Measurements from ENCODE around the gene SH2D3C.
"Not testable (repeated sequence)": the region's sequence is repeated elsewhere in the genome, so short reads cannot be mapped to it uniquely, and the experiment has no call there.

Gene SH2D3C

GRCh38 chr9:127783111-127784008 lies 4.9 kb upstream of the SH2D3C start:
- no peak for DNase-seq

GRCh38 chr9:127781806-127782205 lies 3.3 kb upstream of the SH2D3C start:
- no peak for DNase-seq

- DNase-seq: not testable (repeated sequence)
Measured at GRCh38 chr9:127780909-127781308, 2.4 kb upstream of the SH2D3C start.

- no peak for DNase-seq
Measured at GRCh38 chr9:127780126-127780885, 1.8 kb upstream of the SH2D3C start.

GRCh38 chr9:127779136-127779981 lies 893 bp upstream of the SH2D3C start:
- DNase-seq: no peak

- DNase-seq: no peak
Measured at GRCh38 chr9:127777368-127777980, 992 bp downstream of the SH2D3C start.

- no peak for DNase-seq
Measured at GRCh38 chr9:127776924-127777289, 1.6 kb downstream of the SH2D3C start.

- peak in 1 of 2 experiments; percentile 32 for DNase-seq
Measured at GRCh38 chr9:127776195-127776923, 2.1 kb downstream of the SH2D3C start.

- DNase-seq: no peak
Measured at GRCh38 chr9:127773981-127774380, 4.5 kb downstream of the SH2D3C start.

GRCh38 chr9:127773272-127773671 lies 5.2 kb downstream of the SH2D3C start:
- DNase-seq: no peak

GRCh38 chr9:127772603-127773002 lies 5.9 kb downstream of the SH2D3C start:
- DNase-seq: no peak

- no peak for DNase-seq
Measured at GRCh38 chr9:127771570-127772189, 6.8 kb downstream of the SH2D3C start.

- peak; percentile 80 to 97 for DNase-seq
Measured at GRCh38 chr9:127770905-127771569, 7.4 kb downstream of the SH2D3C start.

GRCh38 chr9:127770583-127770904 lies 7.9 kb downstream of the SH2D3C start:
- DNase-seq: no peak

- DNase-seq: no peak
Measured at GRCh38 chr9:127769929-127770582, 8.4 kb downstream of the SH2D3C start.

GRCh38 chr9:127769101-127769500 lies 9.4 kb downstream of the SH2D3C start:
- no peak for DNase-seq

GRCh38 chr9:127768698-127769097 lies 9.8 kb downstream of the SH2D3C start:
- DNase-seq: no peak

GRCh38 chr9:127767909-127768331 lies 10.5 kb downstream of the SH2D3C start:
- no peak for DNase-seq

GRCh38 chr9:127767410-127767809 lies 11.1 kb downstream of the SH2D3C start:
- no peak for DNase-seq

- no peak for DNase-seq
Measured at GRCh38 chr9:127765418-127765817, 13.0 kb downstream of the SH2D3C start.

Measured in NCI-H526 (cell line).